PC-9 (cell line): ENCODE data around the gene FBXW10.
"Not testable (repeated sequence)": the region's sequence is repeated elsewhere in the genome, so short reads cannot be mapped to it uniquely, and the experiment has no call there.

Source experiments
- EZH2 ChIP-seq: fragments of 200-600 bp; sonication (generic); IDR thresholded peaks from 2 replicates; pipeline ENCODE4 v1.8.0; 2017; ENCODE audit warnings: antibody characterized with exemption, low read depth
- TF ChIP-seq, protein P1 (sequence below): fragments of 200-600 bp; sonication (generic); conservative IDR thresholded peaks from 2 replicates; pipeline ENCODE4 v1.6.1; 2017; ENCODE audit warnings: mixed run types, antibody characterized with exemption, mild to moderate bottlenecking, moderate library complexity

DNA sequence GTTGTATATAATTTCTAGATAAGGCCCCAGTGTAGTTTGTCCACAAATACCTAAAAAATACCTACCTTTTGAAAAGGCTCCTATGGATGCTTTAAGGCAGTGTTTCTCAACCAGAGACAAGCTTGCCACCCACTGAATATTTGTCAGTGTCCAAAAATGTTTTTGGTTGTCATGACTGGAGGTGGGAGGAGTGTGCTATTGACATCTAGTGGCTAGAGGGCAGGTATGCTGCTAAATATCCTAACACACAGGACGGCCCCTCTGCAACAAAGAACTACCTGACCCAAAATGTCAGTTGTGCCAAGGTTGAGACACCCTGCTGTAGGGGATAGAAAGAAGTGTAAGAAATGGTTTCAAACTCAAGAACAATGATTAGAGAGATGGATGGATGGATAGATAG lies 47.5 kb downstream of the FBXW10 start:
- TF ChIP-seq EZH2, result not testable (repeated sequence)
- TF ChIP-seq, protein P1, sequence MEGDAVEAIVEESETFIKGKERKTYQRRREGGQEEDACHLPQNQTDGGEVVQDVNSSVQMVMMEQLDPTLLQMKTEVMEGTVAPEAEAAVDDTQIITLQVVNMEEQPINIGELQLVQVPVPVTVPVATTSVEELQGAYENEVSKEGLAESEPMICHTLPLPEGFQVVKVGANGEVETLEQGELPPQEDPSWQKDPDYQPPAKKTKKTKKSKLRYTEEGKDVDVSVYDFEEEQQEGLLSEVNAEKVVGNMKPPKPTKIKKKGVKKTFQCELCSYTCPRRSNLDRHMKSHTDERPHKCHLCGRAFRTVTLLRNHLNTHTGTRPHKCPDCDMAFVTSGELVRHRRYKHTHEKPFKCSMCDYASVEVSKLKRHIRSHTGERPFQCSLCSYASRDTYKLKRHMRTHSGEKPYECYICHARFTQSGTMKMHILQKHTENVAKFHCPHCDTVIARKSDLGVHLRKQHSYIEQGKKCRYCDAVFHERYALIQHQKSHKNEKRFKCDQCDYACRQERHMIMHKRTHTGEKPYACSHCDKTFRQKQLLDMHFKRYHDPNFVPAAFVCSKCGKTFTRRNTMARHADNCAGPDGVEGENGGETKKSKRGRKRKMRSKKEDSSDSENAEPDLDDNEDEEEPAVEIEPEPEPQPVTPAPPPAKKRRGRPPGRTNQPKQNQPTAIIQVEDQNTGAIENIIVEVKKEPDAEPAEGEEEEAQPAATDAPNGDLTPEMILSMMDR, result peak; percentile 38; the same call in 1 of the 2 replicates
